GM18498 (cell line): ENCODE measurements around the gene TFEB.
A peak's percentile ranks its signal among the peaks of the same experiment; 100 is the strongest.

ENCODE experiments used
- ATAC-seq: cut with Tn5 transposase; IDR thresholded peaks from one replicate; pipeline ENCODE4 v1.9.1; 2021; ENCODE audit warnings: mild to moderate bottlenecking, moderate library complexity; ENCODE audit not compliant: unreplicated experiment

TFEB gene

GRCh38 chr6:41739041-41739440, 3.6 kb upstream of the TFEB start:
- ATAC-seq, result no peak

- no peak for ATAC-seq
These were observed 2.3 kb upstream of the TFEB start for GRCh38 chr6:41737591-41738130.

GRCh38 chr6:41736800-41737555, 1.6 kb upstream of the TFEB start:
- no peak for ATAC-seq

- ATAC-seq, result no peak
These were observed 852 bp upstream of the TFEB start for GRCh38 chr6:41736186-41736733.

GRCh38 chr6:41734666-41735426, 562 bp downstream of the TFEB start:
- peak; percentile 30 for ATAC-seq

- ATAC-seq, result peak; percentile 62
These were observed 1.4 kb downstream of the TFEB start for GRCh38 chr6:41733707-41734665.

GRCh38 chr6:41733360-41733706, 2.1 kb downstream of the TFEB start:
- ATAC-seq, result no peak

- peak; percentile 34 for ATAC-seq
These were observed 2.6 kb downstream of the TFEB start for GRCh38 chr6:41732591-41733359.

- no peak for ATAC-seq
These were observed 3.3 kb downstream of the TFEB start for GRCh38 chr6:41732149-41732548.

- no peak for ATAC-seq
These were observed 3.8 kb downstream of the TFEB start for GRCh38 chr6:41731561-41732086.

GRCh38 chr6:41730531-41731436, 4.6 kb downstream of the TFEB start:
- ATAC-seq, result no peak

GRCh38 chr6:41729624-41730023, 5.8 kb downstream of the TFEB start:
- no peak for ATAC-seq

- no peak for ATAC-seq
These were observed 6.5 kb downstream of the TFEB start for GRCh38 chr6:41728954-41729353.

GRCh38 chr6:41728073-41728936, 7.1 kb downstream of the TFEB start:
- ATAC-seq, result no peak

- no peak for ATAC-seq
These were observed 7.7 kb downstream of the TFEB start for GRCh38 chr6:41727705-41728072.

- no peak for ATAC-seq
These were observed 8.5 kb downstream of the TFEB start for GRCh38 chr6:41726876-41727275.

GRCh38 chr6:41724586-41725501, 10.6 kb downstream of the TFEB start:
- ATAC-seq, result no peak
